Inflammatory macrophage treated with lipopolysaccharide for 4 hours (primary cell): ENCODE measurements around the gene VWA2.
"Not testable (repeated sequence)": the region's sequence is repeated elsewhere in the genome, so short reads cannot be mapped to it uniquely, and the experiment has no call there.

Source experiments
- DNase-seq: peaks from one replicate; pipeline ENCODE4 v3.0.0-alpha.2; 2020

VWA2 gene

GRCh38 chr10:114322344-114322743 is 83.3 kb downstream of the VWA2 start:
- DNase-seq, result no peak

GRCh38 chr10:114323023-114323422 is 84.0 kb downstream of the VWA2 start:
- DNase-seq, result no peak

GRCh38 chr10:114326795-114327194 is 87.7 kb downstream of the VWA2 start:
- DNase-seq, result no peak

- no peak for DNase-seq
These were observed 88.7 kb downstream of the VWA2 start for GRCh38 chr10:114327537-114328440.

GRCh38 chr10:114328441-114328812 is 89.4 kb downstream of the VWA2 start:
- DNase-seq, result no peak

- DNase-seq, result no peak
These were observed 89.8 kb downstream of the VWA2 start for GRCh38 chr10:114328874-114329273.

- no peak for DNase-seq
These were observed 90.7 kb downstream of the VWA2 start for GRCh38 chr10:114329634-114330365.

GRCh38 chr10:114332301-114333192 is 93.5 kb downstream of the VWA2 start:
- DNase-seq, result no peak

- not testable (repeated sequence) for DNase-seq
These were observed 94.4 kb downstream of the VWA2 start for GRCh38 chr10:114333441-114333840.

- DNase-seq, result no peak
These were observed 95.2 kb downstream of the VWA2 start for GRCh38 chr10:114334301-114334700.

- DNase-seq, result no peak
These were observed 96.6 kb downstream of the VWA2 start for GRCh38 chr10:114335614-114336013.

GRCh38 chr10:114336823-114337509 is 97.9 kb downstream of the VWA2 start:
- no peak for DNase-seq

- DNase-seq, result no peak
These were observed 98.7 kb downstream of the VWA2 start for GRCh38 chr10:114337510-114338462.

GRCh38 chr10:114340816-114341215 is 101.8 kb downstream of the VWA2 start:
- no peak for DNase-seq
